Panc1 (cell line): Measurements from ENCODE around the gene PEX7. TPM values are rescaled to one million over a fixed set of nuclear protein-coding genes. Genes with fewer than 3 reads are reported as not detected.

ENCODE experiments used
- ATAC-seq: fragments of 200-7000 bp; cut with Tn5 transposase; 2 replicates; pipeline ENCODE4 v1.9.1; 2020; ENCODE audit warnings: mild to moderate bottlenecking, moderate library complexity
- BruUV-seq: library from RNA; stranded (reverse); fragments of 400-500 nt; replicated peaks from 2 replicates; lab custom pipeline; 2021; lab: Mats Ljungman, UMichigan
- CTCF ChIA-PET: fragments of 300-600 bp; sonication (Branson Sonifier 250); formaldehyde crosslinking; loops from one replicate; lab custom pipeline; 2022; ENCODE audit warnings: antibody characterized with exemption; lab: Charles Lee
- POLR2A ChIA-PET: fragments of 300-600 bp; sonication (Branson Sonifier 250); formaldehyde crosslinking; loops from one replicate; lab custom pipeline; 2022; ENCODE audit warnings: antibody characterized with exemption; lab: Charles Lee
- DNase-seq: peaks from one replicate; pipeline ENCODE4 v3.0.0-alpha.2; 2010; ENCODE audit warnings: low read depth, low spot score
- H3K27ac ChIP-seq: 2 replicates; pipeline ENCODE4 v1.5.1; 2011; ENCODE audit warnings: mild to moderate bottlenecking, low read length, inconsistent platforms
- H3K27me3 ChIP-seq: fragments of 200-500 bp; sonication (Bioruptor generic); 2 replicates; pipeline ENCODE4 v1.6.0; 2014; ENCODE audit warnings: low read length, inconsistent platforms; ENCODE audit not compliant: control insufficient read depth, insufficient read depth
- H3K36me3 ChIP-seq: fragments of 200-500 bp; sonication (Bioruptor generic); 2 replicates; pipeline ENCODE4 v1.5.1; 2014; ENCODE audit warnings: inconsistent platforms, mild to moderate bottlenecking, low read length, moderate library complexity; ENCODE audit not compliant: control insufficient read depth, insufficient read depth
- H3K4me1 ChIP-seq: 2 replicates; pipeline ENCODE4 v1.5.1; 2011; ENCODE audit warnings: inconsistent platforms, mild to moderate bottlenecking, low read length, moderate library complexity; ENCODE audit not compliant: control insufficient read depth, insufficient read depth
- H3K4me3 ChIP-seq, 2 experiments: 2 replicates each; pipeline ENCODE4 v1.5.1; 2011 to 2012; ENCODE audit warnings: low read depth in 2 of 2, low read length in 2 of 2, mild to moderate bottlenecking in 2 of 2, inconsistent platforms in 1 of 2, moderate library complexity in 1 of 2
- H3K9me3 ChIP-seq: fragments of 200-500 bp; sonication (Bioruptor generic); 2 replicates; pipeline ENCODE4 v1.5.1; 2014; ENCODE audit warnings: low read depth, mild to moderate bottlenecking, inconsistent platforms, low read length, moderate library complexity; ENCODE audit not compliant: control insufficient read depth, insufficient read depth
- CTCF ChIP-seq: fragments of 450-650 bp; IDR thresholded peaks from 2 replicates; pipeline ENCODE4 v1.5.1; 2017; ENCODE audit warnings: mild to moderate bottlenecking
- POLR2AphosphoS5 ChIP-seq: IDR thresholded peaks from 2 replicates; pipeline ENCODE4 v1.6.1; 2012; ENCODE audit warnings: mild to moderate bottlenecking, low read depth, low read length, moderate library complexity
- REST ChIP-seq, 2 experiments: IDR thresholded peaks; 2 replicates each; pipeline ENCODE4 v1.6.1; 2011 to 2012; ENCODE audit warnings: low read depth in 2 of 2, control low read depth in 1 of 2, low read length in 1 of 2, mild to moderate bottlenecking in 1 of 2, moderate library complexity in 1 of 2; ENCODE audit not compliant: insufficient read depth in 1 of 2
- SIN3A ChIP-seq: IDR thresholded peaks from 2 replicates; pipeline ENCODE4 v1.6.1; 2012; ENCODE audit warnings: low read depth, mild to moderate bottlenecking, low read length, moderate library complexity, borderline replicate concordance; ENCODE audit not compliant: insufficient read depth
- TCF7L2 ChIP-seq: IDR thresholded peaks from 2 replicates; pipeline ENCODE4 v1.6.1; 2011; ENCODE audit warnings: mild to moderate bottlenecking, low read depth, low read length, inconsistent platforms
- in situ Hi-C: cut with HindIII; loops from 2 replicates; pipeline ENCODE4 v1.10.0; 2016; ENCODE audit warnings: low sequenced_read_pairs, low pct_unique_long_range_greater_than_20kb
- intact Hi-C: fragments of 100-400 bp; cut with micrococcal nuclease; formaldehyde crosslinking; loops from one replicate; pipeline ENCODE4 v1.10.0; 2022; ENCODE audit not compliant: unreplicated experiment
- total RNA-seq: library from RNA; stranded (reverse); gene quantifications from one replicate; pipeline ENCODE4 v1.2.1, GENCODE V29; 2021; ENCODE audit not compliant: unreplicated experiment

The PEX7 gene
- total RNA-seq, 1 experiment from 2014 or later: 8.8 TPM

GRCh38 chr6:136920216-136920615, 97.8 kb downstream of the PEX7 start:
- CTCF ChIA-PET: no interaction called here
- no TSS peak for BruUV-seq
- ATAC-seq: no peak
- no peaks in the 10 kb centered on the region for H3K36me3 ChIP-seq
- H3K27ac ChIP-seq: no peak overlapping the region
- H3K4me3 ChIP-seq: peak overlapping the region in 1 of 2 experiments; percentile 59; a peak in 1 of 4 replicates
- POLR2A ChIA-PET: no interaction called here
- DNase-seq: no peak
- intact Hi-C loops (loop anchor here (10.0 kb wide), 2 partner anchors 75 to 275 kb away; no protein-coding TSS in a partner anchor), in situ Hi-C loops (no loop called here)
- no peaks in the 10 kb centered on the region; the same call in 1 of the 2 replicates for H3K4me1 ChIP-seq
- peaks cover 3% of the 10 kb centered on the region for H3K27me3 ChIP-seq
- H3K9me3 ChIP-seq: no peaks in the 10 kb centered on the region
- TF ChIP-seq SIN3A: no peak
- no peak for TF ChIP-seq REST (IDR thresholded peaks at IDR 0.05; ENCODE audit: insufficient read depth in 1 of 2, low read depth in 2 of 2, low read length in 1 of 2)
- no peak for TF ChIP-seq POLR2AphosphoS5

- Histone ChIP-seq H3K36me3 (no peaks in the 10 kb centered on the region), H3K9me3 (no peaks in the 10 kb centered on the region), H3K4me1 (no peaks in the 10 kb centered on the region; the same call in 1 of the 2 replicates), H3K27ac (no peak overlapping the region), H3K4me3 (peak overlapping the region; percentile 45 to 59), H3K27me3 (peaks cover 3% of the 10 kb centered on the region)
- TF ChIP-seq TCF7L2: no peak
- TF ChIP-seq SIN3A: no peak
- TF ChIP-seq POLR2AphosphoS5: no peak
- TF ChIP-seq REST (IDR thresholded peaks at IDR 0.05; ENCODE audit: insufficient read depth in 1 of 2, low read depth in 2 of 2, low read length in 1 of 2): no peak
- TF ChIP-seq CTCF: no peak
- CTCF ChIA-PET: interaction anchor here (0.5 kb wide), 1 partner anchor 156 kb away, joined by 4 read pairs; no protein-coding TSS in a partner anchor
- POLR2A ChIA-PET: no interaction called here
- in situ Hi-C loops: no loop called here
- intact Hi-C loops: loop anchor here (10.0 kb wide), 2 partner anchors 76 to 276 kb away; no protein-coding TSS in a partner anchor
- no peak for DNase-seq
- ATAC-seq: 0 out of 2 replicates have a peak, but pooled peaks have one; percentile 27
- no TSS peak for BruUV-seq
These were observed 98.4 kb downstream of the PEX7 start for GRCh38 chr6:136920671-136921380.
